SK-N-SH treated with all-trans-retinoic acid at 6 μM for 48 hours (cell line): ENCODE measurements around the gene PSMC2.

Source experiments
- SNAI2 ChIP-seq: fragments of 250-450 bp; sonication (Bioruptor Pico); IDR thresholded peaks from 2 replicates; pipeline ENCODE4 v1.5.0; 2020; ENCODE audit warnings: mild to moderate bottlenecking, moderate library complexity
- TCF4 ChIP-seq: fragments of 250-450 bp; sonication (Bioruptor Pico); IDR thresholded peaks from 2 replicates; pipeline ENCODE4 v1.8.0; 2021; ENCODE audit warnings: mild to moderate bottlenecking, moderate library complexity, borderline replicate concordance
- ZFP3 ChIP-seq: fragments of 250-450 bp; sonication (Bioruptor Pico); IDR thresholded peaks from 2 replicates; pipeline ENCODE4 v1.5.0; 2020; ENCODE audit warnings: mild to moderate bottlenecking, moderate library complexity
- ZNF70 ChIP-seq: fragments of 450-650 bp; formaldehyde crosslinking; IDR thresholded peaks from 2 replicates; pipeline ENCODE4 v1.5.0; 2020; ENCODE audit warnings: mild to moderate bottlenecking, moderate library complexity
- TF ChIP-seq, protein P1 (sequence below): fragments of 250-450 bp; sonication (Bioruptor Pico); IDR thresholded peaks from 2 replicates; pipeline ENCODE4 v1.5.1; 2021; ENCODE audit warnings: mild to moderate bottlenecking, moderate library complexity
- TF ChIP-seq, protein P2 (sequence below): fragments of 250-450 bp; sonication (Bioruptor Pico); IDR thresholded peaks from 2 replicates; pipeline ENCODE4 v1.8.0; 2020; ENCODE audit warnings: mild to moderate bottlenecking, moderate library complexity, borderline replicate concordance

DNA sequence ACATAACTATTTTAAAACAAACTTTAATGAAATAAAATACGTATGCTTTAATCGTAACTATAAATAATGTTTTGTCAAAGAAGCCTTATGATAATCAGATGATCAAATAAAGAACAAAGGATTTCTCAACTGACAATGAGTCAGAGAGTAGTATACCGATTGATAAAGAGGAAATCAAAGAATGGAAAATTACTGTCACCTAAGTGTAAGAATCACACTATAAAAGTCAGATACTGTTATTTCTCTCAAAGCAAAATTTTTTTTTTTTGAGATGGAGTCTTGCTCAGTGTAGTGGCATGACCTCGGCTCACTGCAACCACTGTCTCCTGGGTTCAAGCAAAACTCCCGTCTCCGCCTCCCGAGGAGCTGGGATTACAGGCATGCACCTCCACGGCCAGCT, 21.7 kb upstream of the PSMC2 start:
- no peak for TF ChIP-seq ZNF70 (CRISPR knock-in tag)
- TF ChIP-seq, protein P1, sequence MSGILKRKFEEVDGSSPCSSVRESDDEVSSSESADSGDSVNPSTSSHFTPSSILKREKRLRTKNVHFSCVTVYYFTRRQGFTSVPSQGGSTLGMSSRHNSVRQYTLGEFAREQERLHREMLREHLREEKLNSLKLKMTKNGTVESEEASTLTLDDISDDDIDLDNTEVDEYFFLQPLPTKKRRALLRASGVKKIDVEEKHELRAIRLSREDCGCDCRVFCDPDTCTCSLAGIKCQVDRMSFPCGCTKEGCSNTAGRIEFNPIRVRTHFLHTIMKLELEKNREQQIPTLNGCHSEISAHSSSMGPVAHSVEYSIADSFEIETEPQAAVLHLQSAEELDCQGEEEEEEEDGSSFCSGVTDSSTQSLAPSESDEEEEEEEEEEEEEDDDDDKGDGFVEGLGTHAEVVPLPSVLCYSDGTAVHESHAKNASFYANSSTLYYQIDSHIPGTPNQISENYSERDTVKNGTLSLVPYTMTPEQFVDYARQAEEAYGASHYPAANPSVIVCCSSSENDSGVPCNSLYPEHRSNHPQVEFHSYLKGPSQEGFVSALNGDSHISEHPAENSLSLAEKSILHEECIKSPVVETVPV (CRISPR knock-in tag) = no peak
- no peak for TF ChIP-seq ZFP3 (CRISPR knock-in tag)
- TF ChIP-seq, protein P2, sequence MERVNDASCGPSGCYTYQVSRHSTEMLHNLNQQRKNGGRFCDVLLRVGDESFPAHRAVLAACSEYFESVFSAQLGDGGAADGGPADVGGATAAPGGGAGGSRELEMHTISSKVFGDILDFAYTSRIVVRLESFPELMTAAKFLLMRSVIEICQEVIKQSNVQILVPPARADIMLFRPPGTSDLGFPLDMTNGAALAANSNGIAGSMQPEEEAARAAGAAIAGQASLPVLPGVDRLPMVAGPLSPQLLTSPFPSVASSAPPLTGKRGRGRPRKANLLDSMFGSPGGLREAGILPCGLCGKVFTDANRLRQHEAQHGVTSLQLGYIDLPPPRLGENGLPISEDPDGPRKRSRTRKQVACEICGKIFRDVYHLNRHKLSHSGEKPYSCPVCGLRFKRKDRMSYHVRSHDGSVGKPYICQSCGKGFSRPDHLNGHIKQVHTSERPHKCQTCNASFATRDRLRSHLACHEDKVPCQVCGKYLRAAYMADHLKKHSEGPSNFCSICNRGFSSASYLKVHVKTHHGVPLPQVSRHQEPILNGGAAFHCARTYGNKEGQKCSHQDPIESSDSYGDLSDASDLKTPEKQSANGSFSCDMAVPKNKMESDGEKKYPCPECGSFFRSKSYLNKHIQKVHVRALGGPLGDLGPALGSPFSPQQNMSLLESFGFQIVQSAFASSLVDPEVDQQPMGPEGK = no peak
- TF ChIP-seq SNAI2 (CRISPR knock-in tag) = no peak
- TF ChIP-seq TCF4 (CRISPR knock-in tag) = no peak
